Activated T-cell treated with anti-CD3 and anti-CD28 coated beads, Interleukin-2, amount 50 U/mL, for 72 hours (primary cell): ENCODE data around the gene ZBTB17. TPM values are rescaled to one million over a fixed set of nuclear protein-coding genes. Genes with fewer than 3 reads are reported as not detected.
A peak's percentile ranks its signal among the peaks of the same experiment; 100 is the strongest.

ENCODE experiments used
- ATAC-seq, 2 donors: fragments of 150-1000 bp; cut with Tn5 transposase; replicated peaks in 1 of 2; 2 replicates each; pipeline ENCODE4 v1.10.0; 2021; ENCODE audit warnings: moderate library complexity in 2 of 2, mild to moderate bottlenecking in 1 of 2
- DNase-seq, 2 donors: peaks; one replicate each; pipeline ENCODE4 v3.0.0; 2021 to 2022; ENCODE audit warnings: mixed read lengths in 1 of 2
- H3K27ac Mint-ChIP-seq: one replicate; pipeline ENCODE4 v1.8.0; 2022; ENCODE audit warnings: mild to moderate bottlenecking, moderate library complexity, mixed read lengths
- H3K27me3 Mint-ChIP-seq: one replicate; pipeline ENCODE4 v1.8.0; 2022; ENCODE audit warnings: low read depth, mixed read lengths
- H3K36me3 Mint-ChIP-seq, 2 donors: one replicate each; pipeline ENCODE4 v1.8.0; 2022; ENCODE audit warnings: mixed read lengths in 2 of 2, mild to moderate bottlenecking in 1 of 2; ENCODE audit not compliant: insufficient read depth in 2 of 2
- H3K4me1 Mint-ChIP-seq: one replicate; pipeline ENCODE4 v1.8.0; 2022; ENCODE audit warnings: low read depth, mixed read lengths
- H3K4me3 Mint-ChIP-seq, 2 donors: one replicate each; pipeline ENCODE4 v1.8.0; 2022; ENCODE audit warnings: mild to moderate bottlenecking in 2 of 2, mixed read lengths in 2 of 2, moderate library complexity in 2 of 2
- H3K9me3 Mint-ChIP-seq, 2 donors: one replicate each; pipeline ENCODE4 v1.8.0; 2022; ENCODE audit warnings: mixed read lengths in 2 of 2
- total RNA-seq, 2 donors: library from RNA; stranded (reverse); gene quantifications; one replicate each; pipeline ENCODE4 v1.2.3, GENCODE V29; 2022

ZBTB17 gene
- total RNA-seq, 2 donors from 2014 or later: 76.0 to 84.1 TPM

- DNase-seq: peak; percentile 61 to 71
- Mint-ChIP-seq H3K36me3 (peaks cover 3 to 10% of the 10 kb centered on the region in 2 donors), H3K4me3 (peak overlapping the region; percentile 74 to 82), H3K4me1 (peaks cover 85% of the 10 kb centered on the region), H3K27me3 (no peaks in the 10 kb centered on the region), H3K27ac (peak overlapping the region; percentile 94), H3K9me3 (no peaks in the 10 kb centered on the region)
- ATAC-seq: peak; percentile 18 to 45
Measured at GRCh38 chr1:15950302-15950701, 25.6 kb downstream of the ZBTB17 start.

GRCh38 chr1:15949453-15950245 is 26.3 kb downstream of the ZBTB17 start:
- H3K36me3 Mint-ChIP-seq: peaks cover 3 to 10% of the 10 kb centered on the region in 2 donors
- no peaks in the 10 kb centered on the region for H3K27me3 Mint-ChIP-seq
- H3K4me1 Mint-ChIP-seq: peaks cover 79% of the 10 kb centered on the region
- H3K4me3 Mint-ChIP-seq: peak overlapping the region; percentile 74 to 82
- peak; percentile 76 to 77 for ATAC-seq
- peak; percentile 90 to 91 for DNase-seq
- no peaks in the 10 kb centered on the region for H3K9me3 Mint-ChIP-seq
- peak overlapping the region; percentile 94 for H3K27ac Mint-ChIP-seq

GRCh38 chr1:15948595-15949452 is 27.1 kb downstream of the ZBTB17 start:
- ATAC-seq (peak; percentile 4 to 18), DNase-seq (peak in 1 of 2 donors; percentile 41)
- no peaks in the 10 kb centered on the region for H3K9me3 Mint-ChIP-seq
- no peaks in the 10 kb centered on the region for H3K27me3 Mint-ChIP-seq
- peaks cover 71% of the 10 kb centered on the region for H3K4me1 Mint-ChIP-seq
- H3K36me3 Mint-ChIP-seq: peaks cover 3 to 10% of the 10 kb centered on the region in 2 donors
- H3K4me3 Mint-ChIP-seq: peak overlapping the region; percentile 74 to 82
- H3K27ac Mint-ChIP-seq: peak overlapping the region; percentile 94

- H3K36me3 Mint-ChIP-seq: peaks cover 3 to 10% of the 10 kb centered on the region in 2 donors
- H3K4me1 Mint-ChIP-seq: peaks cover 64% of the 10 kb centered on the region
- peak overlapping the region; percentile 74 to 82 for H3K4me3 Mint-ChIP-seq
- H3K9me3 Mint-ChIP-seq: no peaks in the 10 kb centered on the region
- DNase-seq (peak; percentile 36 to 52), ATAC-seq (peak in 1 of 2 donors; percentile 22)
- H3K27me3 Mint-ChIP-seq: no peaks in the 10 kb centered on the region
- peak overlapping the region; percentile 94 for H3K27ac Mint-ChIP-seq
Measured at GRCh38 chr1:15948091-15948591, 27.8 kb downstream of the ZBTB17 start.

- peak overlapping the region; percentile 74 to 82 for H3K4me3 Mint-ChIP-seq
Measured at GRCh38 chr1:15947382-15948090, 28.4 kb downstream of the ZBTB17 start.

GRCh38 chr1:15946571-15947381 is 29.1 kb downstream of the ZBTB17 start:
- Mint-ChIP-seq H3K4me1 (peaks cover 51% of the 10 kb centered on the region), H3K27me3 (no peaks in the 10 kb centered on the region), H3K4me3 (peak overlapping the region in 1 of 2 donors; percentile 19), H3K9me3 (no peaks in the 10 kb centered on the region), H3K27ac (peak overlapping the region; percentile 72), H3K36me3 (peaks cover 3 to 10% of the 10 kb centered on the region in 2 donors)
- DNase-seq (no peak), ATAC-seq (no peak)

More at GRCh38 chr1:15947382-15948090, 28.4 kb downstream of the ZBTB17 start:
- H3K27me3 Mint-ChIP-seq: no peaks in the 10 kb centered on the region
- no peak for ATAC-seq
- peaks cover 3 to 10% of the 10 kb centered on the region in 2 donors for H3K36me3 Mint-ChIP-seq
- H3K4me1 Mint-ChIP-seq: peaks cover 58% of the 10 kb centered on the region
- H3K9me3 Mint-ChIP-seq: no peaks in the 10 kb centered on the region
- DNase-seq: no peak
- peak overlapping the region; percentile 94 for H3K27ac Mint-ChIP-seq

- Mint-ChIP-seq H3K27me3 (no peaks in the 10 kb centered on the region), H3K4me3 (peak overlapping the region in 1 of 2 donors; percentile 19), H3K4me1 (peaks cover 42% of the 10 kb centered on the region), H3K36me3 (peaks cover 3 to 10% of the 10 kb centered on the region in 2 donors), H3K27ac (peak overlapping the region; percentile 72), H3K9me3 (no peaks in the 10 kb centered on the region)
- DNase-seq (no peak), ATAC-seq (no peak)
Measured at GRCh38 chr1:15945832-15946448, 30.0 kb downstream of the ZBTB17 start.

- no peaks in the 10 kb centered on the region for H3K9me3 Mint-ChIP-seq
- H3K4me3 Mint-ChIP-seq: no peak overlapping the region
- H3K36me3 Mint-ChIP-seq: peaks cover 3 to 11% of the 10 kb centered on the region in 2 donors
- no peak for DNase-seq
- peak overlapping the region; percentile 24 for H3K27ac Mint-ChIP-seq
- peaks cover 35% of the 10 kb centered on the region for H3K4me1 Mint-ChIP-seq
- no peak for ATAC-seq
- H3K27me3 Mint-ChIP-seq: no peaks in the 10 kb centered on the region
Measured at GRCh38 chr1:15945011-15945831, 30.7 kb downstream of the ZBTB17 start.

- no peak overlapping the region for H3K27ac Mint-ChIP-seq
- H3K27me3 Mint-ChIP-seq: no peaks in the 10 kb centered on the region
- no peak overlapping the region for H3K4me3 Mint-ChIP-seq
- no peaks in the 10 kb centered on the region for H3K9me3 Mint-ChIP-seq
- no peak for DNase-seq
- peaks cover 28% of the 10 kb centered on the region for H3K4me1 Mint-ChIP-seq
- H3K36me3 Mint-ChIP-seq: peaks cover 5 to 13% of the 10 kb centered on the region in 2 donors
- no peak for ATAC-seq
Measured at GRCh38 chr1:15944308-15945010, 31.4 kb downstream of the ZBTB17 start.

GRCh38 chr1:15943992-15944307 is 32.0 kb downstream of the ZBTB17 start:
- Mint-ChIP-seq H3K27ac (no peak overlapping the region), H3K27me3 (no peaks in the 10 kb centered on the region), H3K9me3 (no peaks in the 10 kb centered on the region), H3K36me3 (peaks cover 5 to 14% of the 10 kb centered on the region in 2 donors), H3K4me3 (no peak overlapping the region), H3K4me1 (peaks cover 28% of the 10 kb centered on the region)
- no peak for DNase-seq
- no peak for ATAC-seq
